ENCODE results near the gene CELA3A.

The CELA3A gene

DNA sequence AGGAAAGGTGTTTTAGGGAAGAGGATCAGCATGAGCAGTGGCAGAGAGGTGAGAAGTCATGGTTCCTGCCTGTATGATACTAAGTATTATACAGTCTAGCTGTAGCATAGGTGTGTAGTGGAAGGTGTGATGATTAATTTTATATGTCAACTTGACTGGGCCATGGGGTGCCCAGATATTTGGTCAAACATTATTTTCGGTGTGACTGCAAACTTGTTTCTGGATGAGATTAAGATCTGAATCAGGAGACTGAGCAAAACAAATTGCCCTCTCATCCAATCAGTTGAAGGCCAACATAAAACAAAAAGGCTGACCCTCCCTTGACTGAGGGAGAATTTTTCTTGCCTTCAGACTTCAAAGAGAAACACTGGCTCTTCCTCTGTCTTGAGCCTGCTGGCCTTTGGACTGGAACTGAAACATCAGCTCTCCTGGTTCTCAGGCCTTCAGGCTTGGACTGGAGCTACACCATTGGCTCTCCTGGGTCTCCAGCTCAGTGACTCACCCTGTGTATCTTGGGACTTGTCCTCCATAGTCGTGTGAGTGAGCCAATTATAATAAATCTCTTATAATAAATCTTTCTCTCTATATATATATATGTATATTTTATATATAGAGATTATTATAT, 44.3 kb downstream of the CELA3A start:
- H3K27me3 ChIP-seq (ENCODE audit: insufficient read depth, low read length) = no peaks in the 10 kb centered on the region
- H3K27ac ChIP-seq (ENCODE audit: low read depth, low read length, poor library complexity, severe bottlenecking) = no peak overlapping the region
- peaks cover 20% of the 10 kb centered on the region for H3K4me1 ChIP-seq (ENCODE audit: insufficient read depth, low read length, severe bottlenecking)
- H3K79me2 ChIP-seq (ENCODE audit: insufficient read depth, low read length) = no peaks in the 10 kb centered on the region
- no peaks in the 10 kb centered on the region for H3K9me2 ChIP-seq (ENCODE audit: low read depth, low read length)
- no peak overlapping the region for H3K4me2 ChIP-seq (ENCODE audit: low read length)
- TF ChIP-seq, protein P1, sequence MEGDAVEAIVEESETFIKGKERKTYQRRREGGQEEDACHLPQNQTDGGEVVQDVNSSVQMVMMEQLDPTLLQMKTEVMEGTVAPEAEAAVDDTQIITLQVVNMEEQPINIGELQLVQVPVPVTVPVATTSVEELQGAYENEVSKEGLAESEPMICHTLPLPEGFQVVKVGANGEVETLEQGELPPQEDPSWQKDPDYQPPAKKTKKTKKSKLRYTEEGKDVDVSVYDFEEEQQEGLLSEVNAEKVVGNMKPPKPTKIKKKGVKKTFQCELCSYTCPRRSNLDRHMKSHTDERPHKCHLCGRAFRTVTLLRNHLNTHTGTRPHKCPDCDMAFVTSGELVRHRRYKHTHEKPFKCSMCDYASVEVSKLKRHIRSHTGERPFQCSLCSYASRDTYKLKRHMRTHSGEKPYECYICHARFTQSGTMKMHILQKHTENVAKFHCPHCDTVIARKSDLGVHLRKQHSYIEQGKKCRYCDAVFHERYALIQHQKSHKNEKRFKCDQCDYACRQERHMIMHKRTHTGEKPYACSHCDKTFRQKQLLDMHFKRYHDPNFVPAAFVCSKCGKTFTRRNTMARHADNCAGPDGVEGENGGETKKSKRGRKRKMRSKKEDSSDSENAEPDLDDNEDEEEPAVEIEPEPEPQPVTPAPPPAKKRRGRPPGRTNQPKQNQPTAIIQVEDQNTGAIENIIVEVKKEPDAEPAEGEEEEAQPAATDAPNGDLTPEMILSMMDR (IDR thresholded peaks at IDR 0.05; ENCODE audit: low read length) = no peak
- TF ChIP-seq EZH2 (IDR thresholded peaks at IDR 0.05; ENCODE audit: borderline replicate concordance, low read length) = no peak
- no peak overlapping the region for H3K9ac ChIP-seq (ENCODE audit: low read length)
- no peaks in the 10 kb centered on the region for H3F3A ChIP-seq (ENCODE audit: insufficient read depth, low read length)
- H2AFZ ChIP-seq (ENCODE audit: low read length) = no peak overlapping the region
- no peak overlapping the region for H3K4me3 ChIP-seq (ENCODE audit: low read depth, low read length, poor library complexity, severe bottlenecking)
- no peaks in the 10 kb centered on the region for H4K20me1 ChIP-seq (ENCODE audit: insufficient read depth, low read length)
- no peaks in the 10 kb centered on the region for H3K9me3 ChIP-seq (ENCODE audit: low read length)
- H3K36me3 ChIP-seq (ENCODE audit: insufficient read depth, low read length) = no peaks in the 10 kb centered on the region

DNA sequence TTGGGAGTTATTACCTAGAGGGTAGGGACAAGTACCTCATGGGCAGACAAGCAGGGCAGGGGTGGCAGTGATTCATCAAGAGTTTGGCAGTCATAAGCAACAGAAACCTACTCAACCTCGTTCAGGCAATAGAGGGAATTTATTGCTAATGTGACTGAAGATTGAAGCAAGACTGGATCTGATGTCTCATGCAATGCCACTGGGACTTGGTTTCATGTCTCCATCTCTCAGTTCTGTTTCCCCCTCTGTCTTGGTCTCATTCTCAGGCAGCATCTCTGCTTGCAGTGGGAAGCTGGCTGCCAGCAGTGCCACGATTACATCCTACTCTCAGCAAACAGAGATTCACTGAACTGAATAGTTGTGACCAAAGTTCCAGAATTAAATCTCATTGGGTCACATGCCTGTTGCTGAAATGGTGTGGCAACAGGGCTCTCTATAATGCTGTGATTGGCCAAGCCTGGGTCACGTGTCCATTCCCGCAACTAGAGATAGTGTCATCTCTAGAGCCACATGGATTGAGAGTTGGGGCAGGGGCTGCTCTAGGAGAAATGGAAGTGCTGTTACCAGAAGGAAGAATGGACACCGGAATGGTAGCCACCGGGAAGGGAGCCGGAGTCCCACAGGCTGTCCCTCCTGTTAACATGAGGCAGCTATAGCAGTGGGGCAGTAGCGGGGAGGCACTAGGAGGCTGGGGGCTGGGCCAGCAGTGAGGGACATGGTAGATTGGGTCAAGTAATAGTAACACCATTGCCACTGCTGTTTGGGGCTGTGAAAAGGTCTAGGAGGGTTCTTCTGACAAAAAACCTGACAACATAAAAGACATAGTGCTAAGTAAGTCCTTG, 47.1 kb downstream of the CELA3A start:
- Histone ChIP-seq H3K4me3 (ENCODE audit: low read depth, low read length, poor library complexity, severe bottlenecking) (no peak overlapping the region), H3F3A (ENCODE audit: insufficient read depth, low read length) (peaks cover 3% of the 10 kb centered on the region; the same call in 1 of the 2 replicates), H2AFZ (ENCODE audit: low read length) (no peak overlapping the region), H3K9me3 (ENCODE audit: low read length) (no peaks in the 10 kb centered on the region), H3K9ac (ENCODE audit: low read length) (no peak overlapping the region), H3K36me3 (ENCODE audit: insufficient read depth, low read length) (no peaks in the 10 kb centered on the region), H3K27ac (ENCODE audit: low read depth, low read length, poor library complexity, severe bottlenecking) (no peak overlapping the region), H3K9me2 (ENCODE audit: low read depth, low read length) (no peaks in the 10 kb centered on the region), H3K4me2 (ENCODE audit: low read length) (no peak overlapping the region; the same call in 1 of the 2 replicates), H3K4me1 (ENCODE audit: insufficient read depth, low read length, severe bottlenecking) (peaks cover 15% of the 10 kb centered on the region), H3K79me2 (ENCODE audit: insufficient read depth, low read length) (peaks cover 4% of the 10 kb centered on the region), H3K27me3 (ENCODE audit: insufficient read depth, low read length) (no peaks in the 10 kb centered on the region), H4K20me1 (ENCODE audit: insufficient read depth, low read length) (no peaks in the 10 kb centered on the region)
- no peak for TF ChIP-seq EZH2 (IDR thresholded peaks at IDR 0.05; ENCODE audit: borderline replicate concordance, low read length)
- TF ChIP-seq, protein P1 (IDR thresholded peaks at IDR 0.05; ENCODE audit: low read length) = no peak

DNA sequence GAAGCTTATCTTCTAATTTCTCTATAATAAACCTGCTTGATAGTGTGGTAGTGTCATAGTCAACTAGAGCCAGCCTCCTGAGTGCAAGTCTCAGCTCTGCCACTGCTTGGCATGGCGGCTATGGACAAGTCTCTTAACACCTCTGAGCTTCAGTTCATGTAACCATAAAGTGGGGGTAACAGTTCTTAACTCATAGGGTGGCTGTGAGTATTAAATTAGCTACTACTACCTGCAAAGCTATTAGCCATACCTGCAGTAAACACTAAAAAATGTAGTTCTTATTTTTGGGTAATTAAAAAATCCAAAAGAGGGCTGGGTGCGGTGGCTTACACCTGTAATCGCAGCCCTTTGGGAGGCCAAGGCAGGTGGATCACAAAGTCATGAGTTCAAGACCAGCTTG, 48.9 kb downstream of the CELA3A start:
- no peak overlapping the region for H2AFZ ChIP-seq (ENCODE audit: low read length)
- no peaks in the 10 kb centered on the region for H4K20me1 ChIP-seq (ENCODE audit: insufficient read depth, low read length)
- no peak overlapping the region for H3K4me2 ChIP-seq (ENCODE audit: low read length)
- H3K9me2 ChIP-seq (ENCODE audit: low read depth, low read length) = no peaks in the 10 kb centered on the region
- H3K27me3 ChIP-seq (ENCODE audit: insufficient read depth, low read length) = no peaks in the 10 kb centered on the region
- no peak for TF ChIP-seq EZH2 (IDR thresholded peaks at IDR 0.05; ENCODE audit: borderline replicate concordance, low read length)
- TF ChIP-seq, protein P1 (IDR thresholded peaks at IDR 0.05; ENCODE audit: low read length) = no peak
- no peaks in the 10 kb centered on the region for H3K9me3 ChIP-seq (ENCODE audit: low read length)
- H3F3A ChIP-seq (ENCODE audit: insufficient read depth, low read length) = peaks cover 3% of the 10 kb centered on the region; the same call in 1 of the 2 replicates
- H3K9ac ChIP-seq (ENCODE audit: low read length) = no peak overlapping the region
- H3K27ac ChIP-seq (ENCODE audit: low read depth, low read length, poor library complexity, severe bottlenecking) = no peak overlapping the region
- peaks cover 20% of the 10 kb centered on the region for H3K79me2 ChIP-seq (ENCODE audit: insufficient read depth, low read length)
- peaks cover 11% of the 10 kb centered on the region; the same call in 1 of the 2 replicates for H3K36me3 ChIP-seq (ENCODE audit: insufficient read depth, low read length)
- peaks cover 29% of the 10 kb centered on the region for H3K4me1 ChIP-seq (ENCODE audit: insufficient read depth, low read length, severe bottlenecking)
- no peak overlapping the region for H3K4me3 ChIP-seq (ENCODE audit: low read depth, low read length, poor library complexity, severe bottlenecking)

All from OCI-LY1 (cell line).